NCI-H524 treated with DMSO at 0.1 percent for 48 hours (cell line): Measurements from ENCODE around the gene ITPR1.

ENCODE experiments used
- DNase-seq: peaks from one replicate; lab custom pipeline; 2025; lab: John Stamatoyannopoulos, UW

Gene ITPR1

GRCh38 chr3:4814305-4814903 is 321.3 kb downstream of the ITPR1 start:
- no peak for DNase-seq

DNA sequence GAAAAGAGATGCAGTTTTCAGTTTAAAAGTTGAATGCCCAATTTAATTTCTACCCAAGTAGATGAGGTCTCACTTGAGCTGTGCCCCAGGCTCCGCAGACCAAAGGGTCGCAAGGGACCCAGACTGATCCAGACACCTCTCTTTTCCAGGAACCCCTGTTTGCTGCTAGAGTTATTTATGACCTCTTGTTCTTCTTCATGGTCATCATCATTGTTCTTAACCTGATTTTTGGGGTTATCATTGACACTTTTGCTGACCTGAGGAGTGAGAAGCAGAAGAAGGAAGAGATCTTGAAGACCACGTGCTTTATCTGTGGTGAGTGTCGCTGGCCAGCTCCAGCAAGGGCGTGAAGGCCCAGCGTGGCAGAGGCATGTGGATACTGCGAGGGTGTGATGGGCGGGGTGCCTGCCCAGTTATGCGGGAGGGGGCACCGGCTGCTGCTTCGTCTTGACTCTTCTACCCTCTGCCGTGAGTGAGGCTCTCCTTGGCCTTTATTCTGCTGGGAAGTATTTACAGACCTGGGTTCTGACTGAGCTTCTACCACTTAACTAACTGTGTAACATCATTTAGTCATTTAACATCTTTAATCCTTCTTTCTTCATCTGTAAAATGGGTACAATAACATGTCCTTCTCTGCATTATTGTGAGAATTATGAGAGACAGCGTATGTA is 321.9 kb downstream of the ITPR1 start:
- DNase-seq: no peak

GRCh38 chr3:4816306-4816705 is 323.2 kb downstream of the ITPR1 start:
- no peak for DNase-seq

DNA sequence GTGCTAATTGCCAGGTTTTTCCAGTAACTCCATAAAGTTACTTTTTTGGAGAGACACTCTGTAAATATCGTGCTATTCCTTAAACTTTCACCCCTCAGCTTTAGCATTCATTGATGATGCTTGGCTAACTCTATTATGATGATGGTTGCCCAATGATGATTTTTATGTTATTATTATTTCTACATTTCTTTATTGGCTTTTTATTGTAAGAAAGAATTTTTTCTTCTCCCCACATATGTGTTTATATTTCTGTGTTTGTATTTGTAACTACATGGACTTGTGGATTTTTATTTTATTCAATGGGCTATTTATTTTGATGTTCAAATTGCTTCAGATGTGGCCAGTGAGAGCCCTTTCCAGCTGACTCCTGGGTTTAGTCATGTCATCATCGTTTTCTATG is 323.6 kb downstream of the ITPR1 start:
- no peak for DNase-seq

DNA sequence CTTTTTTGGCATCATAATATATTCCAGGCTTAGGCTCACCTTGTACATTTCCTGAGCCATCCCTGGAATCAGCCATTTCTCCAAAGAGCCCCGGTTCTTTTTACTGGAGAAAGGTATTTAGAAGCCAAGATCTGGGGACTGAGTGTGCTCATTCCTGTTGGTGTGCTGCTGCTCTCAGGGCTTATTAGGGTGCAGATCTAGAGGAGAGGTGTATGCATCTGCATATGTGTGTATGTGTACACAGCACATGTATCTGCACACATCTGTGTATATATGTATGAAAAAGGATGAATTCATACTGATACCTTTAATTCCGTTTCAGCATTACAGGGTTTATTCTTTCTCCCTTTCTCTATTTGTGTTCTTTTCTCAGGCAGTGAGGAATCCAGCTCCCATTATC is 324.0 kb downstream of the ITPR1 start:
- no peak for DNase-seq

- no peak for DNase-seq
Measured at GRCh38 chr3:4818164-4818563, 325.0 kb downstream of the ITPR1 start.

GRCh38 chr3:4818986-4819693 is 326.0 kb downstream of the ITPR1 start:
- DNase-seq: no peak

DNA sequence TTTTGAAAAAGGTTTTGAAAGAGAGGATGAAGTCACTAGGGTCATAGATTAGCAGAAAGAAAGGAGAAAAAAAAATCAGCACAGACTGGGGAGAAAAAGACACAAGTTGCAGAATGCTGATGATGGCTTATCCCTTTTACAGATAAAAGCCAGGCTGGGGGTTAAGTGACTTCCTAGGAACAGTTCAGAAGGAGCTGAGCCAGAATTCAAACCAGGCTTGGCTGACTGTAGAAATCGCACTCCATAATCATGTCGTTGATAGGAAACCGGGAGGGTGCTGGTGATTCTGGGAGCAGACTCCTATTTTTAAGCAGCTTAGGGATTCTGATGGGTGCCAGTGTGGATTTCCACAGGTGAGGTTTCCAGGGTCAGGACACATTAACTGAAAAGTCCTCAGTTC is 326.6 kb downstream of the ITPR1 start:
- no peak for DNase-seq

- DNase-seq: no peak
Measured at GRCh38 chr3:4820296-4821121, 327.4 kb downstream of the ITPR1 start.

- DNase-seq: no peak
Measured at GRCh38 chr3:4821338-4821737, 328.2 kb downstream of the ITPR1 start.

- no peak for DNase-seq
Measured at GRCh38 chr3:4821975-4822374, 328.8 kb downstream of the ITPR1 start.

DNA sequence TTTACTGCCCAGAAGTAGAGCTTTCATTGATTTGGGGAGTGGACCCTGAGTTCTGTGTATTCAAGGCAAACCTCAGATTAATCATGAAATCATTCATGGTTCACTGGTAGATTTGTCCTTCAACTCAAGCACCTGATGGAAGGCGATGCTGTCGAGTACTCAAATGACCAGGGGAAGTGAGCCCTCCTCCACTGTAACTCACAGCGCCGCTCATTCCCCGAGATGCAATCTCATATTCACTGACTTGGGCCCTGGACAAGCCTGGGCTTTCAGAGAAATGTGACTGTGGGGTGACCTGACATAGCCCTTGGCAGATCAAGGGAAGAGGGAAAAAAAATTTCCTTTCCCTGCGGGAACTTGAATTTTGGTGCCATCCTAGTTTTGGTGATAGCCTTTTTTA is 329.4 kb downstream of the ITPR1 start:
- no peak for DNase-seq

DNA sequence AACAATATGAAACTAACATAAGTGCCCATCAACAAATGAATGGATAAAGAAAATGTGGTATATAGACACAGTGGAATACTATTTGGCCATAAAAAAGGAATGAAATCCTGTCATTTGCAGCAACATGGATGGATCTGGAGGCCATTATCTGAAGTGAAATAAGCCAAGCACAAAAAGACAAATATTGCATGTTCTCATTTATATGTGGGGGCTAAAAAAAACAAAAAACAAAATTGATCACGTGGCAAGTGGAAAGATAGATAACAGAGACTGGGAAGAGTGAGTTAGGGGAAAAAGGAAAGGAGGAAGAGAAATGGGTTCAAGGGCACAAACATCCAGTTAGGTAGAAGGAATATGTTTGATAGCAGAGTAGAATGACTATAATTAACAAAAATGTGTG is 330.2 kb downstream of the ITPR1 start:
- no peak for DNase-seq

DNA sequence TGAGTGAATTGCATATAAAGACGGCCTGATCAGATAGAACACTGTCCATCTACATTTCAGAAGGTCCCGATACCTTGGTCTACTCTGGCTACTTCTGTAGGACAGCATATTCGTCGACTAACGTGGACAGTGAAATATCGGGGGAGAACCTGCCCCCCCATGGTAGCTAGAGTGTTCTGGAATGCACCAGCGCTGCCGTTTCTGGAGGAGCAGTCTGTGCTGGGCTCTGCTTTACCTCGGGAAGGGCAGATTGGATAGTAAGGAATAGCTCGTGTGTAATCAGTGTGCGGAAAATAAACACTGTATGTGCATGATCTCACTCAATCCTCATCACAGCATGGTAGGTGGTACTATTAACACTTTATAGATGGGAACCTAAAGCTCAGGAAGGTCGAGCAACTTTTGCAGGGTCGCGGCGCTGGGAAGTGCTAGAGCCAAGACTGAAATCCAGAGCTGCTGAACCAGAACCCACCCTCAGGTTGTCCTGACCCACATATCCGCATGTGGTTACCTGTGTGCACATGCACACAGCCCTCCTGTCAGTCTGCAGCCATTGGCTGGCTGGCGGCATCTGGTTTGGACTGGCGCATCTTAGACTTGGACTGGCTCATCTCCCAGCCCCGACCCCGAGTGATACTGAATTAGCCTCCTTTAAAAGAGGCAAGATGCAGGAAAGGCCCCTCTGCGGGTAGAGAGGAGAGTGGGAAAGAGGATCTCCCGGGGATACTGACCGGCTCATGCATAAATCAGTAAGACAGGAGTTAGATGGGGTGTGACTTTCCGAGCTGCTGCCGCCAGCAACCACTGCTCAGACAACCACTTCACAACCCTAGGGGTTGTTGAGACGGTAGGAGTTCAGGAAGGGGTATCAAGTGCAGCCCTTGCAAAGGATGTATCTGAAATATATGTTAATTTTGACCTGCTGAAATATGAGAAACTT is 331.1 kb downstream of the ITPR1 start:
- no peak for DNase-seq

DNA sequence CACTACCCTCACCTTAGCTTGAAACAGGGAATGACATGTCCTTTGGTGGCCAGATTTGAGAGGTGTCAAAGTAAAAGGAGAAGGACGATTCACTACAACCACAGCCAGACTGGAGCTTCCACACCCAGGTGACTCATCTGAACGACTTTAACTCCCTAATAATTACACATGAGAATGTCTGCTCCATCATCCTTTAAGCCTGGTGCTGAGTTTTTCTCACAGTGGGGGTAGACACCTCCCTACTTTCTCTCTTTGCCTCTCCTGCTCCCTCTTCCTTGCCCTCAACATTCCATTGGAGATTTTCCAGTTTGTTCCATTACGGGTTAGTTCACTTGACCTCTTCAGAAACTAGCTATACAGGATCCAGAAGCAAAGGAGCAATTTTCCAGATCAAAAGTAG is 331.8 kb downstream of the ITPR1 start:
- no peak for DNase-seq

- DNase-seq: no peak
Measured at GRCh38 chr3:4825436-4826236, 332.5 kb downstream of the ITPR1 start.

DNA sequence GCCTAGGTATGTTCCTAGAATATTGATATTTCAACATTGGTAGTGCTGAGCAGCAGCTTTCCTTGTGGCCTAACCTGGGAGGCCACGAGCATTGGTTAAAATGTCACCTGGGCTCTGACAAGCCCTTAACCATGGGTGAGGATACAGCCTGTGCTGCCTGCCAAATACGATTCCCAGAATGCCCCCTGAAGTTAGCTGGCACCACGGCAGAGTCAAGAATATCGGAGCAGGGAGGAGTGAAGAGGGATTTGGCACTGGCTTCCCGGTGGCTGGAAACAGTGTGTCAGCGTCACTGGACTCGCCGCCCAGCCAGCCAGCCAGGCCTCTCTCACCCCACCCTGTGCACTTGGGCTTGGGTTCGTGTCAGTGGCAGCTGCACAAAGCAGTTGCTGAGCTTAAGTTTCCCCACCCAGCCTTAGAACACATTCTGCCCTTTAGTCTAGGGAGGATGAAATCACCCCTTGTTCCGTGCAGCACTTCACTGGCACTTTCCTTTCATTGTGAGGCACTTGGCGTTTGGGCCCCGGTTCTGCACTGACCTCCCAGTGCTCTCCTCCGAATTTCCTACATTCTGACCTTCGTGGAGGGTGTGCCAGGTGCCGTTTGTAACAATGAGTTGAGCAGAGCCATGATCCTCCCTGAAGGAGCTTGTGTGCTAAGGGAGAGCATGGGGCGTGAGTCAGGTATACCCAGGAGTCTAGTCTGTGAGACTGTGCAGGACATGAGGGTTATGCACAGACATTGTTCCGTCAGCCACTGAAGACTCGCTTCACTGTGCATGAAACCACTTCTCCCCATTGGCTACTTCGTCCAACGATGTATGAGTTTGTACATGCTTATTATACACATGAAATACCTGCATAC is 333.3 kb downstream of the ITPR1 start:
- DNase-seq: no peak

DNA sequence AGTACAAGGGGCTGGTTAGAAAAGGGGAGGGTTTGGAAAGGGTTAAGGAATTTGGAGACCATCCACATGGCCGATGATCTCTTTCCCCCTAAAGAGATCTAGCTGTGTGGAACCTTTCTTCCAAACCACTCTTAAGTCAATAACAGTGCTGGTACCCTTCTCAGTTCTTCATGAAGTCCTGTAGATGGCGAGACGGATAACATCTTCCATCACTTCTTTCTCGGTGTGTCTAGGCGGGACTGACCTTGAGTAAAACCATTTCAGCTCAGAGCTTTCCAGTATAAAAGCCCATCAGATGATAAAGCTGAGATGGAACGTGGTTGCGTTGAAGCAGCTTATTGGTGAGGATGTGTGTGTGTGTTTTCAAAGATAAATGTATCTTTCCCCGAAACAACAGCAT is 334.6 kb downstream of the ITPR1 start:
- DNase-seq: no peak

- DNase-seq: no peak
Measured at GRCh38 chr3:4828279-4829030, 335.3 kb downstream of the ITPR1 start.
